ENCODE data around the gene NAGA.

DNA sequence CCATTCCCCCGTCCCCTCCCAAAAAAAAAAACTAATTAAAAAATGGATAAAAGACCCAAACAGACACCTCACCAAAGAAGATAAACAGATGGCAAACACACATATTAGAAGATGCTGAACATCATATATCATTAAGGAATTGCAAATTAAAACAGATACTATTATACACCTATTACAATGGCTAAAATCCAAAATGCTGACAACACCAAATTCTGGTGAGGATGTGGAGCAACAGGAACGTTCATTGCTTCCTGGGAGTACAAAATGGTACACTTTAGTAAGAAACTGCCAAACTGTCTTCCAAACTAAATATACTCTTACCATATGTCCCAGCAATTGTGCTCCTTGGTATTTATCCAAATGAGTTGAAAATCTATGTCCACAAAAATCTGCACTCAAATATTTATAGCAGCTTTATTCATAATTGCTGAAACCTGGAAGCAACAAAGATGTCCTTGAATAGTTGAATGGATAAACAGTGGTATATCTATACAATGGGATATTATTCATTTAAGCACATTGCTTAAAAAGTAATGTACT is 19.9 kb downstream of the NAGA start:
- TF ChIP-seq, protein P1, sequence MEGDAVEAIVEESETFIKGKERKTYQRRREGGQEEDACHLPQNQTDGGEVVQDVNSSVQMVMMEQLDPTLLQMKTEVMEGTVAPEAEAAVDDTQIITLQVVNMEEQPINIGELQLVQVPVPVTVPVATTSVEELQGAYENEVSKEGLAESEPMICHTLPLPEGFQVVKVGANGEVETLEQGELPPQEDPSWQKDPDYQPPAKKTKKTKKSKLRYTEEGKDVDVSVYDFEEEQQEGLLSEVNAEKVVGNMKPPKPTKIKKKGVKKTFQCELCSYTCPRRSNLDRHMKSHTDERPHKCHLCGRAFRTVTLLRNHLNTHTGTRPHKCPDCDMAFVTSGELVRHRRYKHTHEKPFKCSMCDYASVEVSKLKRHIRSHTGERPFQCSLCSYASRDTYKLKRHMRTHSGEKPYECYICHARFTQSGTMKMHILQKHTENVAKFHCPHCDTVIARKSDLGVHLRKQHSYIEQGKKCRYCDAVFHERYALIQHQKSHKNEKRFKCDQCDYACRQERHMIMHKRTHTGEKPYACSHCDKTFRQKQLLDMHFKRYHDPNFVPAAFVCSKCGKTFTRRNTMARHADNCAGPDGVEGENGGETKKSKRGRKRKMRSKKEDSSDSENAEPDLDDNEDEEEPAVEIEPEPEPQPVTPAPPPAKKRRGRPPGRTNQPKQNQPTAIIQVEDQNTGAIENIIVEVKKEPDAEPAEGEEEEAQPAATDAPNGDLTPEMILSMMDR (conservative IDR thresholded peaks at IDR 0.05; ENCODE audit: low read length): no peak
- TF ChIP-seq EZH2phosphoT487 (IDR thresholded peaks at IDR 0.05; ENCODE audit: borderline replicate concordance, low read depth, low read length): no peak
